ENCODE results near the gene TNFAIP8.

The TNFAIP8 gene

GRCh38 chr5:119346394-119346793 is 9.4 kb upstream of the TNFAIP8 start:
- no peak for DNase-seq (ENCODE audit: low read depth)

GRCh38 chr5:119347574-119347973 is 8.2 kb upstream of the TNFAIP8 start:
- DNase-seq (ENCODE audit: low read depth), result no peak

- DNase-seq (ENCODE audit: low read depth), result no peak
These were observed 7.8 kb upstream of the TNFAIP8 start for GRCh38 chr5:119347991-119348390.

- DNase-seq (ENCODE audit: low read depth), result no peak
These were observed 2.6 kb upstream of the TNFAIP8 start for GRCh38 chr5:119353213-119353612.

- no peak for DNase-seq (ENCODE audit: low read depth)
These were observed 2.0 kb upstream of the TNFAIP8 start for GRCh38 chr5:119353686-119354366.

GRCh38 chr5:119354537-119355243 is 1.1 kb upstream of the TNFAIP8 start:
- no peak for DNase-seq (ENCODE audit: low read depth)

- DNase-seq (ENCODE audit: low read depth), result no peak
These were observed 578 bp upstream of the TNFAIP8 start for GRCh38 chr5:119355244-119355638.

- no peak for DNase-seq (ENCODE audit: low read depth)
These were observed 881 bp downstream of the TNFAIP8 start for GRCh38 chr5:119356612-119357188.

GRCh38 chr5:119357270-119357669 is 1.5 kb downstream of the TNFAIP8 start:
- DNase-seq (ENCODE audit: low read depth), result no peak

- DNase-seq (ENCODE audit: low read depth), result no peak
These were observed 2.1 kb downstream of the TNFAIP8 start for GRCh38 chr5:119357808-119358529.

- DNase-seq (ENCODE audit: low read depth), result no peak
These were observed 2.7 kb downstream of the TNFAIP8 start for GRCh38 chr5:119358530-119358900.

- no peak for DNase-seq (ENCODE audit: low read depth)
These were observed 3.2 kb downstream of the TNFAIP8 start for GRCh38 chr5:119358901-119359603.

- DNase-seq (ENCODE audit: low read depth), result no peak
These were observed 4.1 kb downstream of the TNFAIP8 start for GRCh38 chr5:119359737-119360413.

GRCh38 chr5:119360905-119361593 is 5.2 kb downstream of the TNFAIP8 start:
- no peak for DNase-seq (ENCODE audit: low read depth)

GRCh38 chr5:119361594-119362125 is 5.8 kb downstream of the TNFAIP8 start:
- DNase-seq (ENCODE audit: low read depth), result no peak

- no peak for DNase-seq (ENCODE audit: low read depth)
These were observed 6.9 kb downstream of the TNFAIP8 start for GRCh38 chr5:119362714-119363113.

- no peak for DNase-seq (ENCODE audit: low read depth)
These were observed 7.5 kb downstream of the TNFAIP8 start for GRCh38 chr5:119363271-119363670.

GRCh38 chr5:119363936-119364335 is 8.1 kb downstream of the TNFAIP8 start:
- no peak for DNase-seq (ENCODE audit: low read depth)

GRCh38 chr5:119365847-119366539 is 10.2 kb downstream of the TNFAIP8 start:
- DNase-seq (ENCODE audit: low read depth), result no peak

- DNase-seq (ENCODE audit: low read depth), result no peak
These were observed 10.7 kb downstream of the TNFAIP8 start for GRCh38 chr5:119366540-119366881.

Data from stimulated activated CD8-positive, alpha-beta memory T cell treated with anti-CD3 and anti-CD28 coated beads, Interleukin-12 subunit alpha, Interleukin-12 subunit beta, amount 100 ng/mL, for 4 hours (primary cell).